Duodenal mucosa (tissue), 2 donors: ENCODE results near the gene ATRN.
"Not testable (repeated sequence)": the region's sequence is repeated elsewhere in the genome, so short reads cannot be mapped to it uniquely, and the experiment has no call there.

Source experiments
- H3K27ac ChIP-seq: one replicate; pipeline ENCODE4 v1.7.0; 2013; ENCODE audit warnings: low read depth, low read length
- H3K27me3 ChIP-seq, 2 donors: one replicate each; pipeline ENCODE4 v1.7.0; 2013; ENCODE audit warnings: low read length in 2 of 2, control low read depth in 1 of 2; ENCODE audit not compliant: insufficient read depth in 2 of 2, control insufficient read depth in 1 of 2
- H3K36me3 ChIP-seq, 2 donors: one replicate each; pipeline ENCODE4 v1.7.0; 2013; ENCODE audit warnings: low read length in 2 of 2, control low read depth in 1 of 2; ENCODE audit not compliant: insufficient read depth in 2 of 2, control insufficient read depth in 1 of 2
- H3K4me1 ChIP-seq, 2 donors: one replicate each; pipeline ENCODE4 v1.7.0; 2013; ENCODE audit warnings: low read length in 2 of 2, control low read depth in 1 of 2; ENCODE audit not compliant: insufficient read depth in 2 of 2, control insufficient read depth in 1 of 2
- H3K4me3 ChIP-seq, 2 donors: one replicate each; pipeline ENCODE4 v1.7.0; 2013; ENCODE audit warnings: low read length in 2 of 2, low read depth in 1 of 2
- H3K9ac ChIP-seq, 2 donors: one replicate each; pipeline ENCODE4 v1.7.0; 2013; ENCODE audit warnings: low read length in 2 of 2, low read depth in 1 of 2
- H3K9me3 ChIP-seq, 2 donors: one replicate each; pipeline ENCODE4 v1.7.0; 2013; ENCODE audit warnings: low read length in 2 of 2, control low read depth in 1 of 2; ENCODE audit not compliant: control insufficient read depth in 1 of 2

ATRN gene

DNA sequence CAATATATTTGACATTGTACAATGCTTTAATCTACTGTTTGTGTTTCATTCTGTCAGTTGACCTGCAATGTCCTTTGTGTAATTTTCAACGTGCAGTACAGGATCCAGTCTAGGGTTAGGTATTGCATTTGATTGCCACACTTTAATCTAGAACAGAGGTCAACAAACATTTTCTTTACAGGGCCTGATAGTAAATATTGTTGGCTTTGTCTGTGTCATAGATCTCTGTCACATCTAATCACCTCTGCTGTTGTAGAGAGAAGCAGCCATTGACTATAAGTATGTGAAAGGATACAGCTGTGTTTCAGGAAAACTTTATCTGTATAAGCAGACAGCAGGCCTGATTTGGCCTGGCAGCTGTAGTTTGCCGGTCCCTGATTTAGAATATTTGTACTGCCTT is 39.3 kb downstream of the ATRN start:
- H3K4me3 ChIP-seq = no peak overlapping the region
- no peaks in the 10 kb centered on the region for H3K9me3 ChIP-seq
- peaks cover 0 to 9% of the 10 kb centered on the region in 2 donors for H3K4me1 ChIP-seq
- H3K9ac ChIP-seq = no peak overlapping the region
- no peak overlapping the region for H3K27ac ChIP-seq
- H3K27me3 ChIP-seq = no peaks in the 10 kb centered on the region
- H3K36me3 ChIP-seq = no peaks in the 10 kb centered on the region

DNA sequence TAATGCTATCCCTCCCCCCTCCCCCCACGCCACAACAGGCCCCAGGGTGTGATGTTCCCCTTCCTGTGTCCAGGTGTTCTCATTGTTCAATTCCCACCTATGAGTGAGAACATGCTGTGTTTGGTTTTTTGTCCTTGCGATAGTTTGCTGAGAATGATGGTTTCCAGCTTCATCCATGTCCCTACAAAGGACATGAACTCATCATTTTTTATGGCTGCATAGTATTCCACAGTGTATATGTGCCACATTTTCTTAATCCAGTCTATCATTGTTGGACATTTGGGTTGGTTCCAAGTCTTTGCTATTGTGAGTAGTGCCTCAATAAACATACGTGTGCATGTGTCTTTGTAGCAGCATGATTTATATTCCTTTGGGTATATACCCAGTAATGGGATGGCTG is 41.4 kb downstream of the ATRN start:
- H3K9me3 ChIP-seq, H3K27ac ChIP-seq, H3K36me3 ChIP-seq, H3K4me3 ChIP-seq, H3K9ac ChIP-seq, H3K27me3 ChIP-seq, H3K4me1 ChIP-seq: not testable (repeated sequence)

DNA sequence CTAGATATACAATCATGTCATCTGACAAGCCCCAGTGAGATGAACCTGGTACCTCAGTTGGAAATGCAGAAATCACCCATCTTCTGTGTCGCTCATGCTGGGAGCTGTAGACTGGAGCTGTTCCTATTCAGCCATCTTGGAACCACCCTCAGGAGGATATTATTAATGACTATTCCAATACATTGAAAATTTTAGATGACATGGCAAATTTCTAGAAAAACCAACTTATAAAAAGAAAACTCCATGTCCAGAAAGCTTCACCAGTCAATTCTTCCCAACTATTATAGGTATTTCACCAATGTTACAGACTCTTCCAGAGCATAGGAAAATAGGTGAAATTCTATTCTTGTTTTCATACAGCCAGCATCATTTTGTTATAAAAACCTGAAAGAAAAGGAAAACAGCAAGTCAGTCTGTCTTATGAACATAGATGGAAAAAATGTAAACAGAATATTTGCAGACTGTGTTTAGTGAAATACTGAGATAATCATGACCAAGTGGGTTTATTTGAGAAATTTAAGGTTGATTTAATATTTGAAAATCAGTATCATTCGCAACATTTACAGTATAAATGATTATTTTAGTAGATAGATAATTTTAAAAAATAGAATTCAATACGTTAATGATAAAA is 43.3 kb downstream of the ATRN start:
- Histone ChIP-seq H3K27me3 (no peaks in the 10 kb centered on the region), H3K27ac (no peak overlapping the region), H3K4me1 (peaks cover 0 to 7% of the 10 kb centered on the region in 2 donors), H3K4me3 (no peak overlapping the region), H3K36me3 (no peaks in the 10 kb centered on the region), H3K9me3 (no peaks in the 10 kb centered on the region), H3K9ac (no peak overlapping the region)

DNA sequence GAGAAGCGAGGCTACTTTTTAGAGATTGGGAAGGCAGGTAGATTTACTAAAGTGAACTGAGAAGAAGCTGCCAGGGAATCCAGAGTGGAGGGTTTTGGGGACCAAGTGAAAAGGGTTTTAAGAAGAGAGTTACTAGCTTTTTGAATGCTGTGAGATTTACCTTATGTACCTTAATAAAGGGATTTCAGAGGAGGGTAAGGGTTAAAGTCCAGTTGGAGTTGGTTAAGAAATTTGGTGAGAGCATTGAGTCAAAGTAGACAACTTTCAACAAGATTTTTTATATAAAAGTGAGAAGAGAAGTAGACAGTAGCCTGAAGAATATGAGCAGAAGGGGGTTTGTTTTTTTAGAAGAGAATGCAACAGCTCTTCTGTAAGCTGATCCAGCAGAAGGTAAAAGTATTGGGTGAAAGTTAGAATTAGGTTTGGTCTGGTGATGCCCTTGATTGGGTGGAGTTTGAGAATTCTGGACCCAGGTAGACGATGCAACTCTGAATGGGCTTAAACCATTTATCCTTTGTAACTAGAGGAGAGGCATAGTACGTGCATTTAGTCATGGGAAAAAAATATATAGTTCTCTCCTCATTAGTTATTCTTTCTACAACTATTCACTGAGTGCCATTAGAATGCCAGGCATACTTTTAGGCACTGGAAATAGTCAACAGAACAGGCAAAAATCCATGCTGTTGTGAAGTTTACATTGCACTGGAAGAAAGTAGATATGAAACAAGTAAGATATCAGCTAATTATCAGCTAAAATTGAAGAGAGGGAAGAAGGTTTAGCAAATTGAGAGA is 44.8 kb downstream of the ATRN start:
- H3K9me3 ChIP-seq = no peaks in the 10 kb centered on the region
- no peak overlapping the region for H3K27ac ChIP-seq
- no peak overlapping the region for H3K9ac ChIP-seq
- no peaks in the 10 kb centered on the region for H3K27me3 ChIP-seq
- H3K4me1 ChIP-seq = no peaks in the 10 kb centered on the region
- no peak overlapping the region for H3K4me3 ChIP-seq
- no peaks in the 10 kb centered on the region for H3K36me3 ChIP-seq

DNA sequence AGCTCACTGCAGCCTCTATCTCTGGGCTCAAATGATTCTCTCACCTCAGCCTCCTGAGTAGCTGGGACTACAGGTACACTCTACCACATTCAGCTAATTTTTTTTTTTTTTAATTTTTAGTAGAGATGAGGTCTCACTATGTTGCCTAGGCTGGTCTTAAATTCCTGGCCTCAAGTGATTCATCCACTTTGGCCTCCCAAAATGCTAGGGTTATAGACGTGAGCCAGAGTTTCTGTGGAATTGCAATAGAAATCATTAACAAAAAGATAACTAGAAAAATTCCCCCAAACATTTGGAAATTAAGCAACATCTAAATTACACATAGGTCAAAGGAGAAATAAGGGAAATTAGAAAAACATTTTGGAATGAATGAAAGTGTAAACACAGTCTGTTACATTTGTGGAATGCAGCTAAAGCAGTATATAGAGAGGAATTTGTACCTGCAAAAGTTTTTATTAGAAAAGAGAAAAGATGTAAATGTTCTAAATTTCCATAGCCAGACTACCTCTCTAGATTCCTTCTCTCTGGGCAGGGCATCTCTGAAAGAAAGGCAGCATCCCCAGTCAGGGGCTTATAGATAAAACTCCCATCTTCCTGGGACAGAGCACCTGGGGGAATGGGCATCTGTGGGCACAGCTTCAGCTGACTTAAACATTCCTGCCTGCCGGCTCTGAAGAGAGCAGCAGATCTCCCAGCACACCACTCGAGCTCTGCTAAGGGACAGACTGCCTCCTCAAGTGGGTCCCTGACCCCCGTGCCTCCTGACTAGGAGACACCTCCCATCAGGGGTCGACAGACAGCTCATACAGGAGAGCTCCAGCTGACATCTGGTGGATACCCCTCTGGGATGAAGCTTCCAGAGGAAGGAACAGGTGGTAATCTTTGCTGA is 51.3 kb downstream of the ATRN start:
- H3K9me3 ChIP-seq = no peaks in the 10 kb centered on the region
- no peaks in the 10 kb centered on the region for H3K27me3 ChIP-seq

DNA sequence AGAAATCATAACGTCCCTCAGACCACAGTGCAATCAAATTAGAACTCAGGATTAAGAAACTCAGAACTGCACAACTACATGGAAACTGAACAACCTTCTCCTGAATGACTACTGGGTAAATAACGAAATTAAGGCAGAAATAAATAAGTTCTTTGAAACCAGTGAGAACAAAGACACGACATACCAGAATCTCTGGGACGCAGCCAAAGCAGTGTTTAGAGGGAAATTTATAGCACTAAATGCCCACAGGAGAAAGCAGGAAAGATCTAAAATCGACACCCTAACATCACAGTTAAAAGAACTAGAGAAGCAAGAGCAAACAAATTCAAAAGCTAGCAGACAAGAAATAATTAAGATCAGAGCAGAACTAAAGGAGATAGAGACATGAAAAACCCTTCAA is 53.9 kb downstream of the ATRN start:
- H3K4me1 ChIP-seq, H3K36me3 ChIP-seq, H3K27me3 ChIP-seq, H3K27ac ChIP-seq, H3K9ac ChIP-seq, H3K9me3 ChIP-seq, H3K4me3 ChIP-seq: not testable (repeated sequence)

More for the DNA sequence above, 51.3 kb downstream of the ATRN start:
- H3K36me3 ChIP-seq = peaks cover 0 to 5% of the 10 kb centered on the region in 2 donors
- no peak overlapping the region for H3K4me3 ChIP-seq
- H3K4me1 ChIP-seq = no peaks in the 10 kb centered on the region
- H3K27ac ChIP-seq = no peak overlapping the region
- no peak overlapping the region for H3K9ac ChIP-seq

DNA sequence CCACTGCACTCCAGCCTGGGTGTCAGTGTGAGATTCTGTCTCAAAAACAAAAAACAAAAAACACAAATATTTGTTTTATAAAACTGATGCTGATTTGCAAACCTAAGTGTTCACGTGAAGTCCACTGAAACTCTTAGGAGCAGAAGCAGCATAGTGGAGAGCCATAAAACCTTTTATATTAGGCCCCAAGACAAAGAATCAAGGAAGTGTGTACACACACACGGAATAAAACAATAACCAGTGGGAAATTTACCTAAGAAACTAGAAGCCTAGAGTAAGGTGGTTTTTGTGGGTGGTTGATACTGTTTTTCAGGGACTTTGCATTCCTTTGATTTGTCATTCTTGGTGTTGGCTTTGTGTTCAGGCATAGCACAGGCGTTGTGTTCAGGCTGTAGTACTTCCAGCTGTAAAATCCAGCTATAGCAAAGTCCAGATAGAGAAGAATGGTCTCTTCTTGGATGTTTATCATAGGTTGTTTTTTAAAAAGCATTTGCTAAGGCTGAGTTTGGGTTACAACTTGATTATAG is 61.3 kb downstream of the ATRN start:
- H3K4me3 ChIP-seq = no peak overlapping the region
- peaks cover 0 to 4% of the 10 kb centered on the region in 2 donors for H3K36me3 ChIP-seq
- H3K9ac ChIP-seq = no peak overlapping the region
- H3K27ac ChIP-seq = no peak overlapping the region
- H3K9me3 ChIP-seq = no peaks in the 10 kb centered on the region
- H3K4me1 ChIP-seq = no peaks in the 10 kb centered on the region
- H3K27me3 ChIP-seq = no peaks in the 10 kb centered on the region

DNA sequence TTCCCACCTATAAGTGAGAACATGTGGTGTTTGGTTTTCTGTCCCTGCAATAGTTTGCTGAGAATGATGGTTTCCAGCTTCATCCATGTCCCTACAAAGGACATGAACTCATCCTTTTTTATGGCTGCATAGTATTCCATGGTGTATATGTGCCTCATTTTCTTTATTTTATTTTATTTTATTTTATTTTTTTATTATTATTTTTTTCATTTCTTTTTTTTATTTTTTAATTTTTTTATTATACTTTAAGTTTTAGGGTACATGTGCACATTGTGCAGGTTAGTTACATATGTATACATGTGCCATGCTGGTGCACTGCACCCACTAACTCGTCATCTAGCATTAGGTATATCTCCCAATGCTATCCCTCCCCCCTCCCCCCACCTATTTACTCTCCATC is 66.9 kb downstream of the ATRN start:
- H3K9ac ChIP-seq, H3K4me3 ChIP-seq, H3K27ac ChIP-seq, H3K9me3 ChIP-seq, H3K4me1 ChIP-seq, H3K27me3 ChIP-seq: not testable (repeated sequence)
- H3K36me3 ChIP-seq = peaks cover 9 to 16% of the 10 kb centered on the region in 2 donors

DNA sequence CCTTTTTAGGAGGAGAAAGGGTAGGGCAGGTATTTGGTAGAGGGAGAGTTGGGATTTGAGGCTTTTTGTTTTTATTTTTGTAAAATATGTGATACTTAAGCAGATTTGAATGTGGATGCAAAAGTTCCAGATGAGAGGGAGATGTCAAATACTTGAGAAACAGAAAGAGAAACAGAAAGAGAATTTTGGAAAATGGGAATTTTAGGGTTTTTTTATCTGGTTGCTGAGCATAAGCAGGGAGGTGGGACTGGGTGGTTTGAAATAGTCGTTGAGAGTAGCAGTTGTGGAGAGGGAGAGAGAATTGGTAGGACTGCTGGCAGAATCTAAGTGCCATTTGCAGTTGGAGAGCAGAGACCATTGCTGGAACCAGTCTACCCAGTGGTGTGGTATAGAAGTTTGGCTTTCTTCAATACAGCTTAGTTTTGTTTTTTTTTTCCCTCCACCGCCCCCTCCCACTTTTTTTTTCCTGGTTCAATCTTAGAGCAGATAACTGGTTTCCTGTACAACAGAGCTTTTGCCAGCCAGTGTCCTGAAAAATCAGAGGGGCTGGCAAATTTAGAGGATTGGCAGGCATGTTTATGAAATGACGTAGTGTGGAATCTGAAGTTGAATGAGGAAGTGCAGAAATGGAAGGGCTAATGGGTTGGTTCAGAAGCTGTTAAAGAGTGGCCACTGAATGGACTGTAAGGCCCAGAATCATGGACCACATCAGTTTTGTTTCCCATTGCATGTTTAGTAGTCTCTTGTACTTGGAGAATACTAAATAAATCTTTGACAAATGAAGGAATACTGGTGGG is 68.7 kb downstream of the ATRN start:
- Histone ChIP-seq H3K9me3 (no peaks in the 10 kb centered on the region), H3K4me1 (no peaks in the 10 kb centered on the region), H3K27ac (no peak overlapping the region), H3K27me3 (no peaks in the 10 kb centered on the region), H3K9ac (peak overlapping the region in 1 of 2 donors; percentile 26), H3K4me3 (no peak overlapping the region), H3K36me3 (peaks cover 9 to 26% of the 10 kb centered on the region in 2 donors)
